ENCODE results near the gene TXNDC11.

GRCh38 chr16:11637320-11637719 lies 105.3 kb downstream of the TXNDC11 start:
- no peak for TF ChIP-seq CTCF (conservative IDR thresholded peaks at IDR 0.05; ENCODE audit: low read depth, low read length)
- TF ChIP-seq EZH2 (IDR thresholded peaks at IDR 0.05; ENCODE audit: borderline replicate concordance, low read depth, low read length, poor library complexity, severe bottlenecking): no peak
